Sigmoid colon (tissue), 4 donors: ENCODE data around the gene SEC61A1.

ENCODE experiments used
- CTCF ChIP-seq, 4 experiments: fragments of 450-650 bp in 3 of 4; fragments of 200-600 bp in 1 of 4; IDR thresholded peaks; one replicate each; pipeline ENCODE4 v1.5.1; 2016 to 2019; ENCODE audit warnings: antibody characterized with exemption in 4 of 4, mild to moderate bottlenecking in 3 of 4, moderate library complexity in 2 of 4
- POLR2AphosphoS5 ChIP-seq, 4 donors: sonication (generic); formaldehyde crosslinking; IDR thresholded peaks; one replicate each; pipeline ENCODE4 v1.6.1; 2017; ENCODE audit warnings: antibody characterized with exemption in 4 of 4

- TF ChIP-seq CTCF (IDR thresholded peaks at IDR 0.05) = no peak
- no peak for TF ChIP-seq POLR2AphosphoS5 (IDR thresholded peaks at IDR 0.05)
Measured at GRCh38 chr3:128077202-128077624, 25.0 kb downstream of the SEC61A1 start.
